Activated naive CD4-positive, alpha-beta T cell (primary cell): ENCODE measurements around the gene OR4A47.
"Not testable (repeated sequence)": the region's sequence is repeated elsewhere in the genome, so short reads cannot be mapped to it uniquely, and the experiment has no call there.

Experiments used
- DNase-seq, 4 experiments: peaks; one replicate each; lab custom pipeline; 2025; lab: John Stamatoyannopoulos, UW

OR4A47 gene, protein sequence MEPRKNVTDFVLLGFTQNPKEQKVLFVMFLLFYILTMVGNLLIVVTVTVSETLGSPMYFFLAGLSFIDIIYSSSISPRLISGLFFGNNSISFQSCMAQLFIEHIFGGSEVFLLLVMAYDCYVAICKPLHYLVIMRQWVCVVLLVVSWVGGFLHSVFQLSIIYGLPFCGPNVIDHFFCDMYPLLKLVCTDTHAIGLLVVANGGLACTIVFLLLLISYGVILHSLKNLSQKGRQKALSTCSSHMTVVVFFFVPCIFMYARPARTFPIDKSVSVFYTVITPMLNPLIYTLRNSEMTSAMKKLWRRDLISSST

DNA sequence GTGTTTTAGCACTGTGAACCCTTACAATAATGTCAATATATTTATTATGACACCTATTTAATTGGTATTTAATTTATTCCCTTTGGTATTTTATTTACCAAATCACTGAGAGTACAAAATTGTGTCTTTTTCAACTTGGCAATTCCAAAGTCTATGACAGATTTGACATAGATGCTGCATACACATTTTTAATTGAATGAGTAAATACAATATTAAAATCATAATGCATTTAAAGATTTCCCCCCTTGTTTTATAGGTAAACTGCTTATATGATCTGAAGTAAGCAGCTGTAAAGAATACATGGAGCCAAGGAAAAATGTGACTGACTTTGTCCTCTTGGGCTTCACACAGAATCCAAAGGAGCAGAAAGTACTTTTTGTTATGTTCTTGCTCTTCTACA is at the start of gene OR4A47:
Gene OR4A47 (plus strand): TSS at position 301 of the 400 bp plus-strand sequence. CDS start 0 bp downstream, at position 301.
- not testable (repeated sequence) for DNase-seq

DNA sequence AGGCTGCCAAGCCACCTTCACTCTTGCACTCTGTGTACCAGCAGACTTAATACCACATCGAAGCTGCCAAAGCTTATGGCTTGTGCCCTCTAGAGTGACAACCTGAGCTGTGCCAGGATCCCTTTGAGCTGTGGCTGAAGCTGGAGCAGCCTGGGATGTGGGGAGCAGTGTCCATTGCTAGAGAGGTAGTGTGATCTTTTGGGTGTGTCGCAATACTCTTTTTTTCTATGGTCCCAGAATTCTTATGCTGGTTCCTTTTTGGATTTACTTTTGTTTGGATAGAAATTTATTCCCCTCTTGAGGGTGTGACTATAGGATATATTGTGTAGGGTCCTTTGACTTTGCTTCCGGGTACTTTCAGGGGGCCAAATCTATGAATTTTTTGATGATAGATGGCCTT is 32.7 kb upstream of the OR4A47 start:
- not testable (repeated sequence) for DNase-seq

DNA sequence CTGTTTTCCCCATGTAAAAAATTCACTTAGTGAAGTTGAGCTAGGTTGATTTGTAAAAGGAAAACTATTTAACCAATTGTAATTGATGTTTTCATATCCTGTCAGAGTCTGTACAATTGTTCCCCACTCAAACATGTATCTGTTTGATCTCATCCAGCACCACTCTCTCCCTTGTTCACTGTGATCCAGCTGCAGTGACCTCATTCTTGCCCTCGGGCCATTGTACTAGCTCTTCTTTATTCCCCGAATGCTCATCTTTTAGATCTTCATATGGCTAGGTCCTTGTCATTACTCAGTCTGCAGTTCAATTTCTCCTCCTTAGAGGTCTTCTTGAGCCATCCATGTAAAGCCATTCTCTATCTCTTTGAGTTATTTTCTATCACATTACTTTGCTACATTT is 14.6 kb upstream of the OR4A47 start:
- not testable (repeated sequence) for DNase-seq

DNA sequence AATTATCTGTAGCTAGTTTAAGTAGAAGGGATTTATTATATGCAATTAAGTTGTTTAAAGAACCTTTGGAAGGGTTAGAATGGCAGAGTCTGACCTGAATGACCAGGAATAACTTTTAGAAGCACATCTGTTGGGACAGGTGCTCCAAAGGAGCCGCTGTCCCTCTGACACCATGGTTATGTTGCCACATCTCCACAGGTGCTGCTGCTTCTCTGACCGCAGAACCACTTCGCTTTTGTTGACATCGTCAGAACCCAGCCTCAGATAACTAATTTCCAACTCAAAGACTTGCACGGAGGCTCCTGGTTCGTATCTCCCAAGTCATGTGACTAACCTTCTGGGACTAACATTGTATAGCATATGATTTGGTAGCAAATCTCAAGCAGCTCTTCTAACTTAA is 13.9 kb upstream of the OR4A47 start:
- DNase-seq, result not testable (repeated sequence)

DNA sequence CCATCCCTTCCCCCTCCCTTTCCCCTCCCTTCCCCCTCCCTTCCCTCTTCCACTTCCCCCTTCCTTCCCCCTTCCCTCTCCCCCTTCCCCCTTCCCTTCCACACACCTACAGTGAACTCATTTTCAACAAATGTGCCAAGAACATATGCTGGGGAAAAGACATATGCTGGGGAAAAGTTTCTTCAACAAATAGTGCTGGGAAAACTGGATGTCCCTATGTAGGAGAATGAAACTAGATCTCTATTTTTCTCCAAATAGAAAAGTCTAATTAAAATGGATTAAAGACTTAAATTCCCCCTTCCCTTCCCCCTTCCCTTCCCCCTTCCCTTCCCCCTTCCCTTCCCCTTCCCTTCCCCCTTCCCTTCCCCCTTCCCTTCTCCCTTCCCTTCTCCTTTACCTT is 17.6 kb downstream of the OR4A47 start:
- not testable (repeated sequence) for DNase-seq

DNA sequence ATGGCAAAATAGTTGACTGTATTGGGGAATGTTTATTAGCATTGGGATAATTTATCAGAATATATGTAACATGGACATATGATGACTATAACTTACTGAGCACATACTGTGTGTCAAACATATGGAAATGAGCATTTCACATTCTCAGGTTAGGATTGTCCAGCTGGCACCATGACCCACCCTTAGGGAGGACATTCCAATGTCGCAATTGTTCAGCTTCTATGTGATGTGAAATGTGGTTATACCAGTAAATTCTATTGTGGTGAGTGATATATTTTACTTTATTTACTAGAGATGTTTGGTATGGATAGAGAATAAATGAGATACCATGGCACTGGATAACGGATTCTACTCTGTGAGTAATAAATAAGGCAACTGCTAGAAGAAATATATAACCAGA is 50.4 kb downstream of the OR4A47 start:
- DNase-seq, result no peak
